Heart left ventricle (tissue), 13 donors: Measurements from ENCODE around the gene PIGN.

Experiments
- POLR2A ChIP-seq, 2 donors: fragments of 450-650 bp; IDR thresholded peaks; one replicate each; pipeline ENCODE4 v1.6.1; 2017; ENCODE audit warnings: antibody characterized with exemption in 2 of 2, mild to moderate bottlenecking in 2 of 2, moderate library complexity in 2 of 2
- TF ChIP-seq, protein P1 (sequence below), 12 donors: fragments of 200-600 bp; sonication (generic) in 4 of 12; IDR thresholded peaks; one replicate each; pipeline versions ENCODE4 v1.5.0 to v1.8.0; 2018 to 2022; ENCODE audit warnings: antibody characterized with exemption in 12 of 12, mild to moderate bottlenecking in 5 of 12
- donor health status: ischemic (EF 13 %, LVEDD 7.1; RV severe dilation, severe dysfunction).
- donor health status: DM: no; HTN: yes; CAD: no.
- donor health status: DM: no; HTN: no; CAD: no.
- donor health status: ischemic (EF 25% LVEDD 6.9; RV normal size, moderate dysfunction).
- donor health status: ischemic (EF 25% LVEDD 5.7; RV mildly dilated, moderate dysfunction).
- donor health status: ischemic (EF 35%, LVEDD 5.7; RV mildly dilated, moderate dysfunction).
- donor health status: nonischemic (EF 11% LVEDD 7.7; RV severe dilation, severe dysfunction).
- donor health status: DM: yes; HTN: yes; CAD: no.
- donor health status: PGD.
- donor health status: ischemic (EF 29% LVEDD 5.4; RV normal size, mild dysfunction).
- donor health status: nonischemic (EF 23%, LVEDD 6.1; RV moderate dilation, normal function).

DNA sequence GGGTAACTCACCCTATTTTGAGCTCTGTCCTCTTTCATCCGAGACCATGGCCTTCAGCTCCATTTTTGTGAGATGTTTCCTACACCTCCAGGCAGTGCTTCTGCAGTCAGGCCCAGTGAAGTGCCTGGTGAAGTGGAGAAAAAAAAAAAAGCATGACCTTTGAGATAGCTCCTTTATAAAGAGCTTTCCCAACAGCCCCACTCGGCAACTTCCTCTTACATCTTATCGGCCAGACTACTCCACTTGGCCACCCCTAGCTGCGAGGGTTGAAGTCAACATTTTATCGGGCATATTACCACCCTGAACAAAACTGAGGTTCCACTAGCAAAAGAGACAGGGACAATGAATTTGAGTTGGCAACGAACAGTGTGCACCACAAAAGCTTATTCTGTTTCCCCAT, 169.2 kb downstream of the PIGN start:
- TF ChIP-seq, protein P1, sequence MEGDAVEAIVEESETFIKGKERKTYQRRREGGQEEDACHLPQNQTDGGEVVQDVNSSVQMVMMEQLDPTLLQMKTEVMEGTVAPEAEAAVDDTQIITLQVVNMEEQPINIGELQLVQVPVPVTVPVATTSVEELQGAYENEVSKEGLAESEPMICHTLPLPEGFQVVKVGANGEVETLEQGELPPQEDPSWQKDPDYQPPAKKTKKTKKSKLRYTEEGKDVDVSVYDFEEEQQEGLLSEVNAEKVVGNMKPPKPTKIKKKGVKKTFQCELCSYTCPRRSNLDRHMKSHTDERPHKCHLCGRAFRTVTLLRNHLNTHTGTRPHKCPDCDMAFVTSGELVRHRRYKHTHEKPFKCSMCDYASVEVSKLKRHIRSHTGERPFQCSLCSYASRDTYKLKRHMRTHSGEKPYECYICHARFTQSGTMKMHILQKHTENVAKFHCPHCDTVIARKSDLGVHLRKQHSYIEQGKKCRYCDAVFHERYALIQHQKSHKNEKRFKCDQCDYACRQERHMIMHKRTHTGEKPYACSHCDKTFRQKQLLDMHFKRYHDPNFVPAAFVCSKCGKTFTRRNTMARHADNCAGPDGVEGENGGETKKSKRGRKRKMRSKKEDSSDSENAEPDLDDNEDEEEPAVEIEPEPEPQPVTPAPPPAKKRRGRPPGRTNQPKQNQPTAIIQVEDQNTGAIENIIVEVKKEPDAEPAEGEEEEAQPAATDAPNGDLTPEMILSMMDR (IDR thresholded peaks at IDR 0.05), result no peak
- TF ChIP-seq POLR2A (IDR thresholded peaks at IDR 0.05), result no peak
